SW480 (cell line): Measurements from ENCODE around the gene SLC27A3.

ENCODE experiments used
- DNase-seq: peaks from one replicate; pipeline ENCODE4 v3.0.0-alpha.2; 2016; ENCODE audit warnings: low spot score

The SLC27A3 gene

DNA sequence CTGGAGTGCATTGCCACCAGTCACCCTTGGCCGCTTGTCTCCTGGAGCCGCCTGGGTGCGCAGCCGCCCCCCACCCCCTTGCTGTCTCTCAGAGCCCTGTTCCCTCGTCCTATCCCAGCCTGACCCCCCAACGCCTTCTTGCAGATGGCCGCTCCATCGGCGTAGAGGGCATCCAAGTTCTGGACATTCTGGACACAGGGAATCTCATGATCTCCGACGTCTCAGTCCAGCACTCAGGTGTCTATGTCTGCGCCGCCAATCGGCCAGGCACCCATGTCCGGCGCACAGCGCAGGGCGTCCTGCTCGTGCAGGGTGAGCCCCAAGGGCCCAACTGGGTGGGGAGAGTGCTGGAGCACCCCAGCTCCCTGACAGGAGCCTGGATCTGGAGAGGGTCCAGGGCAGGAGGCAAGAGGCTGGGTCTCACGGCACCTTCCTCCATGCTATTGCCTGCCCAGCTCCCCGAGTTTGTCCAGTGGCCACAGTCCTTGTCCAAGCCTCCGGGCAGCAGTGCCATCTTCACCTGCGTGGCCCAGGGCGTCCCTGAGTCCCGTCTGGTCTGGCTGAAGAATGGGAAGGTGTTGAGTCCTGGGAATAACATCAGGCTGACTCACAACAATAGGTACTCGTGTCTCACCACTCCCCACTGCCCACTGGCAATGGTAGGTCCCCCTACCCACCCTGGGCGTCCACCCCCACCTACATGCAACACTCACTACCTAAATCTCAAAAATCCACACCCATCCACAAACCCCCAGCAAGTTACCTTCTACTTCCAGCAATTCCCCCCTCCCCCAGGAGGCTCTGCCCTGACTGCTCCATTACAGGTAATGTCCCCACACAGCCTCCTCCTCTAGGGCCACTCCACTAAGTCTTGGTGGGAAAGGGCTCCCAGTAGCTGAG lies 24.6 kb downstream of the SLC27A3 start:
- no peak for DNase-seq

GRCh38 chr1:153800516-153800915 lies 25.3 kb downstream of the SLC27A3 start:
- DNase-seq = no peak

- no peak for DNase-seq
Observed at GRCh38 chr1:153801028-153801625, 25.9 kb downstream of the SLC27A3 start.

DNA sequence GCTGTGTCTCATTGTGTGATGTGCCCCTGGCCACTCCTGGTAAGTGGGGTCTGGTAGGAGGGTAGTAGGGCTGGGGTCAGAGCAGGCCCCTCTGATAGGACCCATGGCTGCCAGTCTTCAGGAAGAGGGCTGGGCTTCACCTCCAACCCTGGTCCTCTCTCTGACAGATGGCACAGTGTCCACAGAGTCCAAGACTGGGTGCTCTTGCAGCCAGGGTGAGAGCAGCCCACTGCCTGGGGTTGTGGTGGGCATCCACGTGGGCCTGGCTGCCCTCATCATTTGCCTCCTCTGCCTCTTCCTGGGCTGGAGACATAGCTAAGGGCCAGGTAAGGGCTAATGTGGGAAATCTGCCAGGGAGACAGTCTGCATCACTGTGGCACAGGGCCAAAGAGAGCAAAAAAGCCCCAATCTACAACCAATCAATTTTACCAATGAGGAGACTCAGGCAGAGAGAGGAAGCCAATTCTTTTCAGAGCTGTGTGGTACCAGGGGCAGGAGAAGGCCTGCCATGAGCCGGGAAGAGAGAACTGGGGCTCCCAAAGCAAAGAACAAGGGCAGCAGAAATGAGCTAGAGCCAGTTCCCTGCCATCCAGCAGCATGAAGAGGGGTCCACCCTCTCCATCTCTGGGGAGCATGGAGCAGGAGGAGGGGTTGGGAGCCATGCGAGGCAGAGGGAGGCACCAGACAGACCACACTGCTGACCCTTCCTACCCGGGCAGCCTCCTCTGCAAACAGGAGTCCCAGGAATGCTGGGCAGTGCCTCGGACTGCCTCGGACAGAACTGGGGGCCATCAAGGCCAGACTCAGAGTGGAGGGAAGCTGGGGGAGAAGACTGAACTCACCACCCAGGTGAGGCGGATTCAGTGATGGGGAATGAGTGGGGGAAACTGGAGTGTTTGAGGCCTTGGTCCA lies 26.8 kb downstream of the SLC27A3 start:
- no peak for DNase-seq

DNA sequence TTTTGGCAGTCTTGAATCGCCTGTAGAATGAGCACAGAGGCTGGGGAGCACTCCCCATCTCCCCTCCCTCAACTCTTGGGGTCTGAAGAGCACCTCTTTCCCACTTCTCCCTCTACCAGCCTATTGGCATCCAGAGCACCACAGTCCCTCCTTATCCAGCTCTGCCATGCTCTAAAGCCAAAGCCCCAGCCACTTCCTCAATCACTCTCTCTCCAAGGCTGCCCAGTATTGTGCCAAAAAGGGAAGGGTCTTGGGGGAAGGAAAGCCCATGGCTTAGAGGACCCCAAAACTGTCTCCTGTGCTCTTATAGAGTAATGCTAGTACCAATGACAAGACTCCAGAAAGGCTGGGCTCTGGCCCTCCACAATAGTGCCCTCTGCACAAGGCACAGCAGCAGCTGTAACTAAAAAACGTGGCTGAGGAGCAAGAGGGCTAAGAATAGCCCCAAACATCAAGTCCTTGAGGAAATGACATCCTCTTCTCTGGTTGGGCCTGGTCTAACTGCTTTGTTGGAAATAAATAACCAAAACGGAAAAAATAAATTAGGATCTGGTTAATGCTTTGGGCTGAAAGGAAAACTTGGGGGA lies 28.4 kb downstream of the SLC27A3 start:
- no peak for DNase-seq

GRCh38 chr1:153804112-153804511 lies 28.9 kb downstream of the SLC27A3 start:
- no peak for DNase-seq

- DNase-seq = peak; percentile 58
Observed at GRCh38 chr1:153805042-153805745, 30.0 kb downstream of the SLC27A3 start.

DNA sequence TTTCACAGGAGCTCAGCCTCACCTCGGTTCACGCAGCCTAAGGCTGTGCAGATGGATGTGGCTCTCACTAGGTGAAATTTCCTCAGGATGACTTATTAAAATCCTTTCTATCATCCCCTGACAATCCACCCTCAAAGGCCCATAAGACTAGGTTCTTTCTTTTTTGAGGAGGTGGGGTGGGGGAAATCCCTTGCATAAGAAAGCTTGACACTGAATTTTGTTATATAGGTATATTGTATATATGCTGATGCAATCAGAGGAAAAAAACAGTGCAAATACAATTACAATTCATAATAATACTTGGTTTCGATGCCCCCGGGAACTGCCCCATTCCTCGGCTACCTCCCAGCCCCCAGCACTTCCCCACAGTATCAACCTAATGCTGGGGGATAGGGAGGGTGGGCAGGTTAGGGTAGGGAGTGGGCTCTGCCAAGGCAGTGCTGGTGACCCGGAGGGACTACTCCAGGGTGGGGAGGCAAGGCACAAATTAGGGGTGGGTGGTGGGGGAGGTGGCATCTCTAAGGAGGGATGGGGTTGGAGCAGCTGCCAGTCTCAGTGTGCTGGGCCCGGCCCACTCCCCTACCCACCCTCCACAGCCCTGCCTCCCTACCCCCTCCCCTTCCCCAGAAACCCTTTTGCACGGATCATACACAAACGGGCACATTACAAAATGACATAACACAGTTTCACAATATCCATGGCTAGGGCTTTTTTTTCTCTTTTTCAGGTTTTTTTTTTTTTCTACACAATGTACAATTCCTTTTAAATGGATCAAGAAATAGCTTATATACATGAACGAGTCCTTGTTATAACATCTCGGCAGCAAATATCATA lies 30.9 kb downstream of the SLC27A3 start:
- DNase-seq = no peak

GRCh38 chr1:153816283-153816889 lies 41.2 kb downstream of the SLC27A3 start:
- no peak for DNase-seq

GRCh38 chr1:153818876-153819275 lies 43.7 kb downstream of the SLC27A3 start:
- no peak for DNase-seq

DNA sequence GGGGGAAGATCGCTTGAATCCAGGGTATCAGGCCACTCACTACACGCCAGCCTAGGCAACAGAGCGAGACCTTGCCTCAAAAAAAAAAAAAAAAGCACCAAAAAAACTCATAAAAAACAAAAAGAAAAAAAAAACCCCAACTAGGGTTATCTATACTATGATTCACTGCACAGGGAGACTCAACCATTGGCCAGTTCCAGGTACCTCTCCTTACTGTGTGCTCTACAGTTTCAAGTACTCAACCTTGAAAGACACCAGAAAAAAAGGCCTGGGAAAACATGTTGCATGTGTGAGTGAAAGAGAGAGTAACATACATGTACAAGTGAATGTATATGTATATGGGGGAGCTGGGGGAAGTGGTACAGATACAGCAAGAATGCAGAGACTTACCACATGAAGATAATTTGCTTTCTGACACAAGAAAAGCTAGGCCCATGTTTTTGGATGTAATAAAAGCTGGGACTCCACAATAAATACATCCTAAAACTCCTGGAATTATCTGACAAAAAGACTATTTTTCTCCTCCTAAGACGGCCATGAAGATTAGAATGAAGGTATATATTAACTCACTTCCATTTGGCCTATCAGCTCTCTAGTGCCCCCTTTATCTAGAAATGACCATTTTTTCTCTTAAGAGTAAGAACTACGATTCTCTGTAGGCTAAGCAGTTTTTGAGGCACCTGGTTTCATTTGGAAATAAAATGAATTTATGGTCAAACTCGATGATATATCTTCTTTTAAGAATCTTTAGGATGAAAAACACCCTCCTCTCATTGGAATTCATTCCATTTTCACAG lies 52.2 kb downstream of the SLC27A3 start:
- DNase-seq = no peak
